HCT116 (cell line): Measurements from ENCODE around the gene SCTR. TPM values are rescaled to one million over a fixed set of nuclear protein-coding genes. Genes with fewer than 3 reads are reported as not detected.

Source experiments
- ATAC-seq: fragments of 200-7000 bp; cut with Tn5 transposase; 2 replicates; pipeline ENCODE4 v1.9.1; 2020; ENCODE audit warnings: mild to moderate bottlenecking, moderate library complexity
- BruUV-seq: library from RNA; stranded (reverse); fragments of 400-500 nt; replicated peaks from 2 replicates; lab custom pipeline; 2021; lab: Mats Ljungman, UMichigan
- CTCF ChIA-PET: fragments of 300-600 bp; sonication (Branson Sonifier 250); formaldehyde crosslinking; loops from one replicate; lab custom pipeline; 2021; ENCODE audit warnings: antibody characterized with exemption; lab: Charles Lee
- POLR2A ChIA-PET: fragments of 300-600, 350-600 bp; sonication (Branson Sonifier 250); formaldehyde crosslinking; loops from one replicate; lab custom pipeline; 2021; ENCODE audit warnings: antibody characterized with exemption; lab: Charles Lee
- RAD21 ChIA-PET, 2 experiments: fragments of 300-600 bp; sonication (Branson Sonifier 250); formaldehyde crosslinking; loops; one replicate each; lab custom pipeline; 2023; ENCODE audit warnings: low total read pairs in 2 of 2; ENCODE audit not compliant: uncharacterized antibody in 2 of 2, unreplicated experiment in 2 of 2, low non-redundant PET in 1 of 2; lab: Charles Lee
- DNase-seq: peaks from one replicate; pipeline ENCODE4 v3.0.0-alpha.2; 2010; ENCODE audit warnings: low read depth, low spot score
- H2AFZ ChIP-seq: fragments of 200-600 bp; shearing (Covaris generic), sonication (generic); 2 replicates; pipeline ENCODE4 v1.6.1; 2017; ENCODE audit warnings: low read depth, mixed run types, mixed read lengths, antibody characterized with exemption, low read length; ENCODE audit not compliant: poor library complexity, severe bottlenecking
- H3K27ac ChIP-seq: 2 replicates; pipeline ENCODE4 v1.5.1; 2012; ENCODE audit warnings: low read depth, low read length
- H3K27me3 ChIP-seq: fragments of 200-600 bp; sonication (generic); 2 replicates; pipeline ENCODE4 v1.6.1; 2016; ENCODE audit warnings: mixed run types, low read length, mixed read lengths; ENCODE audit not compliant: insufficient read depth
- H3K36me3 ChIP-seq, 2 experiments: fragments of 200-500 bp in 1 of 2; fragments of 200-600 bp in 1 of 2; sonication (Bioruptor generic) in 1 of 2; sonication (generic) in 1 of 2; 2 replicates each; pipeline versions ENCODE4 v1.5.1 to v1.6.1; 2014 to 2016; ENCODE audit warnings: low read length in 2 of 2, inconsistent platforms in 1 of 2, mixed read lengths in 1 of 2, mixed run types in 1 of 2; ENCODE audit not compliant: insufficient read depth in 2 of 2, control insufficient read depth in 1 of 2
- H3K4me1 ChIP-seq, 2 experiments: fragments of 200-600 bp in 1 of 2; sonication (generic) in 1 of 2; 2 replicates each; pipeline versions ENCODE4 v1.5.1 to v1.6.1; 2012 to 2017; ENCODE audit warnings: low read length in 2 of 2, inconsistent platforms in 1 of 2, mild to moderate bottlenecking in 1 of 2, mixed read lengths in 1 of 2, mixed run types in 1 of 2, moderate library complexity in 1 of 2; ENCODE audit not compliant: insufficient read depth in 2 of 2, control insufficient read depth in 1 of 2
- H3K4me2 ChIP-seq: fragments of 200-600 bp; sonication (generic); 2 replicates; pipeline ENCODE4 v1.6.1; 2017; ENCODE audit warnings: mixed run types, low read length, mixed read lengths
- H3K4me3 ChIP-seq, 2 experiments: fragments of 200-600 bp in 1 of 2; sonication (generic) in 1 of 2; replicated peaks in 1 of 2; 2 replicates each; pipeline ENCODE4 v1.5.1; 2011 to 2016; ENCODE audit warnings: low read length in 2 of 2, control low read depth in 1 of 2, low read depth in 1 of 2, mild to moderate bottlenecking in 1 of 2, mixed read lengths in 1 of 2, mixed run types in 1 of 2
- H3K79me2 ChIP-seq: fragments of 200-600 bp; sonication (generic); 2 replicates; pipeline ENCODE4 v1.6.1; 2017; ENCODE audit warnings: mild to moderate bottlenecking, mixed run types, low read length, moderate library complexity, mixed read lengths; ENCODE audit not compliant: insufficient read depth
- H3K9ac ChIP-seq: fragments of 200-600 bp; sonication (generic); 2 replicates; pipeline ENCODE4 v1.6.1; 2016; ENCODE audit warnings: low read length, mixed read lengths
- H3K9me2 ChIP-seq: fragments of 200-600 bp; sonication (generic), shearing (Covaris generic); 2 replicates; pipeline ENCODE4 v1.6.1; 2017; ENCODE audit warnings: mixed run types, mild to moderate bottlenecking, moderate library complexity; ENCODE audit not compliant: insufficient read depth
- H3K9me3 ChIP-seq, 2 experiments: fragments of 200-500 bp in 1 of 2; fragments of 200-600 bp in 1 of 2; sonication (Bioruptor generic) in 1 of 2; sonication (generic) in 1 of 2; 2 replicates each; pipeline ENCODE4 v1.6.1; 2014 to 2017; ENCODE audit warnings: low read length in 2 of 2, mixed read lengths in 2 of 2, inconsistent platforms in 1 of 2, low read depth in 1 of 2, mild to moderate bottlenecking in 1 of 2, mixed run types in 1 of 2, moderate library complexity in 1 of 2; ENCODE audit not compliant: control insufficient read depth in 1 of 2, insufficient read depth in 1 of 2
- H4K20me1 ChIP-seq: fragments of 200-600 bp; sonication (generic), shearing (Covaris generic); 2 replicates; pipeline ENCODE4 v1.6.1; 2017; ENCODE audit warnings: mixed run types, mild to moderate bottlenecking, moderate library complexity; ENCODE audit not compliant: insufficient read depth
- ATF3 ChIP-seq: IDR thresholded peaks from 2 replicates; pipeline ENCODE4 v1.6.1; 2012
- CBX3 ChIP-seq: IDR thresholded peaks from 2 replicates; pipeline ENCODE4 v1.6.1; 2012; ENCODE audit warnings: low read depth
- POLR2A ChIP-seq: IDR thresholded peaks from 2 replicates; pipeline ENCODE4 v1.7.0; 2011; ENCODE audit warnings: borderline replicate concordance; ENCODE audit not compliant: insufficient read depth, insufficient read length; ENCODE audit errors: extremely low read depth
- RAD21 ChIP-seq: IDR thresholded peaks from 2 replicates; pipeline ENCODE4 v1.6.1; 2012; ENCODE audit warnings: low read depth, mild to moderate bottlenecking
- TCF7L2 ChIP-seq: IDR thresholded peaks from 2 replicates; pipeline ENCODE4 v1.7.0; 2011; ENCODE audit warnings: borderline replicate concordance, inconsistent platforms; ENCODE audit not compliant: insufficient read depth, insufficient read length; ENCODE audit errors: extremely low read depth
- YY1 ChIP-seq: IDR thresholded peaks from 2 replicates; pipeline ENCODE4 v1.6.1; 2011; ENCODE audit warnings: low read length, low read depth, moderate library complexity, mild to moderate bottlenecking; ENCODE audit not compliant: insufficient replicate concordance; ENCODE audit errors: extremely low read depth
- intact Hi-C: fragments of 100-400 bp; cut with micrococcal nuclease; formaldehyde crosslinking; loops from 2 replicates; pipeline ENCODE4 v1.10.0; 2022
- total RNA-seq: library from RNA; stranded (reverse); gene quantifications from one replicate; pipeline ENCODE4 v1.2.1, GENCODE V29; 2021; ENCODE audit not compliant: unreplicated experiment

Gene SCTR
- total RNA-seq, 1 experiment from 2014 or later, result not detected

- peaks cover 10% of the 10 kb centered on the region in 2 experiments for H3K4me1 ChIP-seq
- no TSS peak for BruUV-seq
- no peak overlapping the region for H3K27ac ChIP-seq
- no peak overlapping the region for H3K4me2 ChIP-seq
- ATAC-seq (no peak), DNase-seq (no peak)
- H4K20me1 ChIP-seq, result no peaks in the 10 kb centered on the region
- CTCF ChIA-PET, result no interaction called here
- H3K9me2 ChIP-seq, result no peaks in the 10 kb centered on the region
- H3K9ac ChIP-seq, result no peak overlapping the region
- TF ChIP-seq CBX3, result no peak
- no peak for TF ChIP-seq TCF7L2
- TF ChIP-seq POLR2A, result no peak
- no peak for TF ChIP-seq YY1
- H3K79me2 ChIP-seq, result no peaks in the 10 kb centered on the region
- no peak overlapping the region for H3K4me3 ChIP-seq
- no peak overlapping the region for H2AFZ ChIP-seq
- H3K9me3 ChIP-seq, result no peaks in the 10 kb centered on the region
- RAD21 ChIA-PET, result no interaction called here
- H3K27me3 ChIP-seq, result no peaks in the 10 kb centered on the region
- intact Hi-C loops, result no loop called here
- POLR2A ChIA-PET, result no interaction called here
- no peaks in the 10 kb centered on the region for H3K36me3 ChIP-seq
These were observed 27.6 kb downstream of the SCTR start for GRCh38 chr2:119496682-119497081.

- Histone ChIP-seq H3K4me1 (peaks cover 11 to 12% of the 10 kb centered on the region in 2 experiments), H3K27me3 (no peaks in the 10 kb centered on the region), H3K9ac (no peak overlapping the region), H3K27ac (no peak overlapping the region), H3K9me3 (no peaks in the 10 kb centered on the region), H3K79me2 (no peaks in the 10 kb centered on the region), H4K20me1 (no peaks in the 10 kb centered on the region), H3K9me2 (no peaks in the 10 kb centered on the region), H3K4me3 (no peak overlapping the region), H2AFZ (no peak overlapping the region), H3K4me2 (no peak overlapping the region), H3K36me3 (no peaks in the 10 kb centered on the region)
- RAD21 ChIA-PET, result no interaction called here
- ATAC-seq (no peak), DNase-seq (no peak)
- intact Hi-C loops, result no loop called here
- no TSS peak for BruUV-seq
- CTCF ChIA-PET, result interaction anchor here (2.2 kb wide), 1 partner anchor 20 kb away, joined by 8 read pairs; no protein-coding TSS in a partner anchor
- POLR2A ChIA-PET, result no interaction called here
- peak; percentile 17; the same call in 1 of the 2 replicates for TF ChIP-seq RAD21
- no peak for TF ChIP-seq ATF3
These were observed 28.3 kb downstream of the SCTR start for GRCh38 chr2:119495948-119496347.
